A549 (cell line): ENCODE measurements around the gene FRMD1. TPM values are rescaled to one million over a fixed set of nuclear protein-coding genes. Genes with fewer than 3 reads are reported as not detected.

Experiments used
- ATAC-seq, 2 experiments: fragments of 200-7000 bp in 1 of 2; fragments of >200 bp in 1 of 2; cut with Nextera tagmentation in 1 of 2; cut with Tn5 transposase in 1 of 2; 3 replicates each; pipeline versions ENCODE4 v1.8.0 to v1.9.1; 2018 to 2020; ENCODE audit warnings: mild to moderate bottlenecking in 1 of 2, moderate library complexity in 1 of 2
- CTCF ChIA-PET: fragments of 300-600 bp; sonication (Branson Sonifier 250); formaldehyde crosslinking; extraction: SDS; loops from one replicate; lab custom pipeline; 2021; ENCODE audit warnings: antibody characterized with exemption, inconsistent platforms; lab: Yijun Ruan, JAX
- POLR2A ChIA-PET: fragments of 350-600 bp; formaldehyde crosslinking; extraction: SDS; loops from one replicate; lab custom pipeline; 2021; ENCODE audit warnings: antibody characterized with exemption, inconsistent platforms; lab: Yijun Ruan, JAX
- DNase-seq, 2 experiments: peaks; one replicate each; pipeline versions ENCODE4 v3.0.0 to v3.0.0-alpha.2; 2011 to 2016; ENCODE audit warnings: low read depth in 1 of 2, low spot score in 1 of 2
- FAIRE-seq: peaks from 2 replicates; lab custom pipeline; 2011; peaks lifted over from hg19 to GRCh38; lab: Jason Lieb, UNC
- H3K27ac ChIP-seq, 2 experiments: fragments of >200 bp; sonication (Bioruptor Twin); formaldehyde crosslinking; 3 replicates each; pipeline ENCODE4 v1.5.1; 2016 to 2017
- H3K4me1 ChIP-seq: fragments of >200 bp; sonication (Bioruptor Twin); formaldehyde crosslinking; 3 replicates; pipeline ENCODE4 v1.6.1; 2016
- H3K4me2 ChIP-seq: fragments of >200 bp; sonication (Bioruptor Twin); formaldehyde crosslinking; 3 replicates; pipeline ENCODE4 v1.6.1; 2016
- H3K4me3 ChIP-seq: fragments of >200 bp; sonication (Bioruptor Twin); formaldehyde crosslinking; 3 replicates; pipeline ENCODE4 v1.5.1; 2016
- H3K9me3 ChIP-seq: fragments of >200 bp; sonication (Bioruptor Twin); formaldehyde crosslinking; 3 replicates; pipeline ENCODE4 v1.6.1; 2016
- CEBPB ChIP-seq, 2 experiments: fragments of >200 bp in 1 of 2; sonication (Bioruptor Twin) in 1 of 2; formaldehyde crosslinking in 1 of 2; IDR thresholded peaks; 2 replicates each; pipeline ENCODE4 v1.6.1; 2012 to 2016
- CHD4 ChIP-seq: fragments of 200-600 bp; sonication (generic); IDR thresholded peaks from 2 replicates; pipeline ENCODE4 v1.6.1; 2016; ENCODE audit warnings: antibody characterized with exemption, mild to moderate bottlenecking, borderline replicate concordance
- EHMT2 ChIP-seq: fragments of 200-600 bp; sonication (generic); IDR thresholded peaks from 2 replicates; pipeline ENCODE4 v1.6.1; 2016; ENCODE audit warnings: antibody characterized with exemption, low read depth, mild to moderate bottlenecking, moderate library complexity
- FOXS1 ChIP-seq: fragments of 250-450 bp; sonication (Bioruptor Pico); IDR thresholded peaks from 2 replicates; pipeline ENCODE4 v1.5.0; 2020; ENCODE audit warnings: mild to moderate bottlenecking, moderate library complexity
- HOXB13 ChIP-seq: fragments of 250-450 bp; sonication (Bioruptor Pico); IDR thresholded peaks from 2 replicates; pipeline ENCODE4 v1.5.0; 2020; ENCODE audit warnings: low read depth, mild to moderate bottlenecking, moderate library complexity
- HOXB5 ChIP-seq: fragments of 250-450 bp; sonication (Bioruptor Pico); IDR thresholded peaks from 2 replicates; pipeline ENCODE4 v1.5.0; 2020; ENCODE audit warnings: mild to moderate bottlenecking, moderate library complexity
- MAFK ChIP-seq: fragments of 450-650 bp; IDR thresholded peaks from 2 replicates; pipeline ENCODE4 v1.6.1; 2014; ENCODE audit not compliant: partially characterized antibody
- MAZ ChIP-seq: fragments of 150-350 bp; IDR thresholded peaks from 2 replicates; pipeline ENCODE4 v1.6.1; 2014; ENCODE audit warnings: antibody characterized with exemption, low read depth, low read length, borderline replicate concordance
- MYC ChIP-seq: IDR thresholded peaks from 2 replicates; pipeline ENCODE4 v1.6.1; 2012; ENCODE audit warnings: mild to moderate bottlenecking, inconsistent platforms, low read length, improper control_type of control experiment, borderline replicate concordance
- NR3C1 ChIP-seq: fragments of >200 bp; sonication (Bioruptor Twin); formaldehyde crosslinking; IDR thresholded peaks from 3 replicates; pipeline ENCODE4 v1.6.1; 2017
- POLR2A ChIP-seq: IDR thresholded peaks from 2 replicates; pipeline ENCODE4 v1.6.1; 2012; ENCODE audit warnings: mild to moderate bottlenecking, low read length
- POLR2AphosphoS2 ChIP-seq: conservative IDR thresholded peaks from 2 replicates; pipeline ENCODE4 v1.6.1; 2012; ENCODE audit warnings: low read length, improper control_type of control experiment, inconsistent platforms
- ZC3H11A ChIP-seq: fragments of 450-650 bp; IDR thresholded peaks from 2 replicates; pipeline ENCODE4 v1.6.1; 2014; ENCODE audit warnings: antibody characterized with exemption, mild to moderate bottlenecking
- ZFP36 ChIP-seq: fragments of 450-650 bp; IDR thresholded peaks from 2 replicates; pipeline ENCODE4 v1.6.1; 2014; ENCODE audit warnings: borderline replicate concordance; ENCODE audit not compliant: partially characterized antibody
- ZNF302 ChIP-seq: fragments of 250-450 bp; sonication (Bioruptor Pico); IDR thresholded peaks from 2 replicates; pipeline ENCODE4 v1.9.0; 2021; ENCODE audit warnings: inconsistent platforms, mild to moderate bottlenecking, moderate library complexity
- ZSCAN20 ChIP-seq: fragments of 250-450 bp; sonication (Bioruptor Pico); IDR thresholded peaks from 2 replicates; pipeline ENCODE4 v1.8.0; 2022; ENCODE audit warnings: mild to moderate bottlenecking, moderate library complexity
- WGBS: methylation state at CpG from one replicate; pipeline ENCODE4 v1.1.6; 2017; ENCODE audit errors: missing lambda C conversion rate; 5-methylcytosine and 5-hydroxymethylcytosine counted together
- polyA plus RNA-seq, 4 experiments: library from polyadenylated mRNA; depleted of rRNA in 3 of 4; stranded (reverse); fragments of >200 nt; fragmentation: RNase III in 1 of 4; extraction: RNeasy Plus Mini Kit Qiagen cat#74134 plus additional on column Dnase treatment in 1 of 4; gene quantifications; 2 replicates in 3 of 4; 3 replicates in 1 of 4; pipeline ENCODE4 v1.2.3, GENCODE V29; 2011 to 2017
- TF ChIP-seq, protein P1 (sequence below): fragments of 450-650 bp; IDR thresholded peaks from 2 replicates; pipeline ENCODE4 v1.6.1; 2014; ENCODE audit warnings: antibody characterized with exemption
- TF ChIP-seq, protein P2 (sequence below): IDR thresholded peaks from 2 replicates; pipeline ENCODE4 v1.6.1; 2012; ENCODE audit warnings: low read depth, borderline replicate concordance
- TF ChIP-seq, protein P3 (sequence below): fragments of 150-350 bp; IDR thresholded peaks from 2 replicates; pipeline ENCODE4 v1.6.1; 2014; ENCODE audit warnings: low read depth, mild to moderate bottlenecking, low read length
- TF ChIP-seq, protein P4 (sequence below): fragments of 200-600 bp; sonication (generic); IDR thresholded peaks from 2 replicates; pipeline ENCODE4 v1.6.1; 2016; ENCODE audit warnings: antibody characterized with exemption, mild to moderate bottlenecking, moderate library complexity
- TF ChIP-seq, protein P5 (sequence below): fragments of 250-450 bp; sonication (Bioruptor Pico); IDR thresholded peaks from 2 replicates; pipeline ENCODE4 v1.5.0; 2021; ENCODE audit warnings: mild to moderate bottlenecking, moderate library complexity, borderline replicate concordance
- TF ChIP-seq, protein P6 (sequence below): IDR thresholded peaks from 2 replicates; pipeline ENCODE4 v1.6.1; 2012
- TF ChIP-seq, protein P7 (sequence below): IDR thresholded peaks from 2 replicates; pipeline ENCODE4 v1.6.1; 2012

The FRMD1 gene
- polyA plus RNA-seq, 2 of the 4 experiments (the other 2 are of a cell fraction): not detected

DNA sequence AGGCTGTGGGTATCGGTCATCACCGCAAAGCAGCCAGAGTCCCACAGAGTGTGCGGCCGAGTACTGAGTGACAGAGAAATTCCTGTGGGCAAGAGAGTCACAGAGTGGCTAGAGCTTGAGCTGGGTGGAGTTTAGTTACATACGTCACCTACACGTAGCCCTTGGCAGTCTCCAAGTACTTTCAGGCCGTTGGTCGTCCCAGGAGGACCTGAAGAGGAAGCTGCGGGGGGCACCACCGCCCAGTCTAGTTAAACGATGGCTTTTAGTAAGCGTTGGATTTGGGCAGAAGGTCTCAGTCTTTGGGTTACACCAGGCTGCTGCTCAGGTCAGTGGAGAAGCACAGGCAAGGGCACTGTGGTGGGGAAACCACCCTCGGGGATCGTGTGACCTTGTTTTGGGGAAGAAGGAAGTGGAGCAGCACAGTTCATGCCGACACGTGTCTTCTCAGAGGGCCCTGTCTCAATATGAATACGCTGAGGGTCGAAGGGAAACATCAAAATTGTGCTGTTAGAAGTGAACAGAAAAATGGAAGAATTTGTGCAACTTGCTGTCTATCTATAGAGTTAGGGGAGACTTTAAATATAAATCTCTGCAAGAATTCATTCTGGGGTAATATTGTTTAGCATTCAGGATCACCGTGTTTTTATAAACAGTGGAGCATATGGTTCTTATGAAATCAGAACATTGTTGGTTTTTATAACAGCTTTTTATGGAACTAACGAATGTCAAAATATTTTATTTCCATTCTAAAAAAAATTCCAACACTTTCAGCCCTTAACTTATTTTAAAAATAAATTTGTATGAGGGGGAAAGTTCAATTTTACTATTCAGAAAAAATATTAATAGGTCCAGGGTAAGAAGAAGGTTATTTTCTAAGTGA lies 52.9 kb downstream of the FRMD1 start (continued):
- TF ChIP-seq MYC (no peak), ZNF302 (CRISPR knock-in tag) (no peak), FOXS1 (CRISPR knock-in tag) (no peak), POLR2AphosphoS2 (no peak), EHMT2 (no peak), HOXB5 (no peak), POLR2A (no peak)
- TF ChIP-seq, protein P1, sequence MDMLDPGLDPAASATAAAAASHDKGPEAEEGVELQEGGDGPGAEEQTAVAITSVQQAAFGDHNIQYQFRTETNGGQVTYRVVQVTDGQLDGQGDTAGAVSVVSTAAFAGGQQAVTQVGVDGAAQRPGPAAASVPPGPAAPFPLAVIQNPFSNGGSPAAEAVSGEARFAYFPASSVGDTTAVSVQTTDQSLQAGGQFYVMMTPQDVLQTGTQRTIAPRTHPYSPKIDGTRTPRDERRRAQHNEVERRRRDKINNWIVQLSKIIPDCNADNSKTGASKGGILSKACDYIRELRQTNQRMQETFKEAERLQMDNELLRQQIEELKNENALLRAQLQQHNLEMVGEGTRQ: no peak

DNA sequence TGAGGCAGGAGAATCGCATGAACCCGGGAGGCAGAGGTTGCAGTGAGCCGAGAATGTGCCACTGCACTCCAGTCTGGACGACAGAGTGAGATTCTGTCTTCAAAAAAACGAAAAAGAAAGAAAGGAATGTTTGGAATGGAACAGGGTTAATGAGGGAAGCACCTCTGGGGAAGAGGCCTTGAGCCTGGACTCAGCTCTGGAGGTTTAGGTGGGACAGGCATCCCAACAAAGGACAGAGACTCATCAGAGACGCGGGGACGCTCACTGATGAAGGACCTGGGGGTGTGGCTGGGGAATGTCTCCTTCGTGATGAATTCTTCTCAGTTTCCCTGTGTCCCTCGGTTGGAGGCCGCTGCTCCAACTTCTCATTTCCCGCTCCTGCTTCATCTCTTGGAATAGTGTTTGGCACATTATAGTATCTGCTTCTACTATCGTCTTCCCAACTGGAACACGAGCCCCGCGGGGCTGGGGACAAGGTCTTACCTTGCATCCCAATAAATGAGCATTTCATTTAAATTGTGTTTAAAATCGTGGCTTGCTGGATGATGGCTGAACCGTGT lies 54.0 kb downstream of the FRMD1 start:
- Histone ChIP-seq H3K4me3 (no peak overlapping the region), H3K4me1 (peaks cover 7% of the 10 kb centered on the region; the same call in 2 of the 3 replicates), H3K4me2 (no peak overlapping the region), H3K27ac (no peak overlapping the region)
- no peak for ATAC-seq
- FAIRE-seq: no peak
- CTCF ChIA-PET: no interaction called here
- DNase-seq: no peak
- TF ChIP-seq HOXB5 (no peak), ZSCAN20 (CRISPR knock-in tag) (no peak), CEBPB (IDR thresholded peaks at IDR 0.05) (no peak), POLR2AphosphoS2 (no peak), CHD4 (no peak), MYC (no peak), ZFP36 (no peak), HOXB13 (no peak), NR3C1 (no peak), ZC3H11A (no peak), EHMT2 (no peak), MAFK (no peak), MAZ (no peak)
- TF ChIP-seq, protein P2, sequence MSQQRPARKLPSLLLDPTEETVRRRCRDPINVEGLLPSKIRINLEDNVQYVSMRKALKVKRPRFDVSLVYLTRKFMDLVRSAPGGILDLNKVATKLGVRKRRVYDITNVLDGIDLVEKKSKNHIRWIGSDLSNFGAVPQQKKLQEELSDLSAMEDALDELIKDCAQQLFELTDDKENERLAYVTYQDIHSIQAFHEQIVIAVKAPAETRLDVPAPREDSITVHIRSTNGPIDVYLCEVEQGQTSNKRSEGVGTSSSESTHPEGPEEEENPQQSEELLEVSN: no peak
- TF ChIP-seq, protein P3, sequence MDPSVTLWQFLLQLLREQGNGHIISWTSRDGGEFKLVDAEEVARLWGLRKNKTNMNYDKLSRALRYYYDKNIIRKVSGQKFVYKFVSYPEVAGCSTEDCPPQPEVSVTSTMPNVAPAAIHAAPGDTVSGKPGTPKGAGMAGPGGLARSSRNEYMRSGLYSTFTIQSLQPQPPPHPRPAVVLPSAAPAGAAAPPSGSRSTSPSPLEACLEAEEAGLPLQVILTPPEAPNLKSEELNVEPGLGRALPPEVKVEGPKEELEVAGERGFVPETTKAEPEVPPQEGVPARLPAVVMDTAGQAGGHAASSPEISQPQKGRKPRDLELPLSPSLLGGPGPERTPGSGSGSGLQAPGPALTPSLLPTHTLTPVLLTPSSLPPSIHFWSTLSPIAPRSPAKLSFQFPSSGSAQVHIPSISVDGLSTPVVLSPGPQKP: no peak
- TF ChIP-seq, protein P4, sequence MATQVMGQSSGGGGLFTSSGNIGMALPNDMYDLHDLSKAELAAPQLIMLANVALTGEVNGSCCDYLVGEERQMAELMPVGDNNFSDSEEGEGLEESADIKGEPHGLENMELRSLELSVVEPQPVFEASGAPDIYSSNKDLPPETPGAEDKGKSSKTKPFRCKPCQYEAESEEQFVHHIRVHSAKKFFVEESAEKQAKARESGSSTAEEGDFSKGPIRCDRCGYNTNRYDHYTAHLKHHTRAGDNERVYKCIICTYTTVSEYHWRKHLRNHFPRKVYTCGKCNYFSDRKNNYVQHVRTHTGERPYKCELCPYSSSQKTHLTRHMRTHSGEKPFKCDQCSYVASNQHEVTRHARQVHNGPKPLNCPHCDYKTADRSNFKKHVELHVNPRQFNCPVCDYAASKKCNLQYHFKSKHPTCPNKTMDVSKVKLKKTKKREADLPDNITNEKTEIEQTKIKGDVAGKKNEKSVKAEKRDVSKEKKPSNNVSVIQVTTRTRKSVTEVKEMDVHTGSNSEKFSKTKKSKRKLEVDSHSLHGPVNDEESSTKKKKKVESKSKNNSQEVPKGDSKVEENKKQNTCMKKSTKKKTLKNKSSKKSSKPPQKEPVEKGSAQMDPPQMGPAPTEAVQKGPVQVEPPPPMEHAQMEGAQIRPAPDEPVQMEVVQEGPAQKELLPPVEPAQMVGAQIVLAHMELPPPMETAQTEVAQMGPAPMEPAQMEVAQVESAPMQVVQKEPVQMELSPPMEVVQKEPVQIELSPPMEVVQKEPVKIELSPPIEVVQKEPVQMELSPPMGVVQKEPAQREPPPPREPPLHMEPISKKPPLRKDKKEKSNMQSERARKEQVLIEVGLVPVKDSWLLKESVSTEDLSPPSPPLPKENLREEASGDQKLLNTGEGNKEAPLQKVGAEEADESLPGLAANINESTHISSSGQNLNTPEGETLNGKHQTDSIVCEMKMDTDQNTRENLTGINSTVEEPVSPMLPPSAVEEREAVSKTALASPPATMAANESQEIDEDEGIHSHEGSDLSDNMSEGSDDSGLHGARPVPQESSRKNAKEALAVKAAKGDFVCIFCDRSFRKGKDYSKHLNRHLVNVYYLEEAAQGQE: no peak
- TF ChIP-seq, protein P5, sequence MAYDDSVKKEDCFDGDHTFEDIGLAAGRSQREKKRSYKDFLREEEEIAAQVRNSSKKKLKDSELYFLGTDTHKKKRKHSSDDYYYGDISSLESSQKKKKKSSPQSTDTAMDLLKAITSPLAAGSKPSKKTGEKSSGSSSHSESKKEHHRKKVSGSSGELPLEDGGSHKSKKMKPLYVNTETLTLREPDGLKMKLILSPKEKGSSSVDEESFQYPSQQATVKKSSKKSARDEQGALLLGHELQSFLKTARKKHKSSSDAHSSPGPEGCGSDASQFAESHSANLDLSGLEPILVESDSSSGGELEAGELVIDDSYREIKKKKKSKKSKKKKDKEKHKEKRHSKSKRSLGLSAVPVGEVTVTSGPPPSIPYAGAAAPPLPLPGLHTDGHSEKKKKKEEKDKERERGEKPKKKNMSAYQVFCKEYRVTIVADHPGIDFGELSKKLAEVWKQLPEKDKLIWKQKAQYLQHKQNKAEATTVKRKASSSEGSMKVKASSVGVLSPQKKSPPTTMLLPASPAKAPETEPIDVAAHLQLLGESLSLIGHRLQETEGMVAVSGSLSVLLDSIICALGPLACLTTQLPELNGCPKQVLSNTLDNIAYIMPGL: no peak
- TF ChIP-seq, protein P6, sequence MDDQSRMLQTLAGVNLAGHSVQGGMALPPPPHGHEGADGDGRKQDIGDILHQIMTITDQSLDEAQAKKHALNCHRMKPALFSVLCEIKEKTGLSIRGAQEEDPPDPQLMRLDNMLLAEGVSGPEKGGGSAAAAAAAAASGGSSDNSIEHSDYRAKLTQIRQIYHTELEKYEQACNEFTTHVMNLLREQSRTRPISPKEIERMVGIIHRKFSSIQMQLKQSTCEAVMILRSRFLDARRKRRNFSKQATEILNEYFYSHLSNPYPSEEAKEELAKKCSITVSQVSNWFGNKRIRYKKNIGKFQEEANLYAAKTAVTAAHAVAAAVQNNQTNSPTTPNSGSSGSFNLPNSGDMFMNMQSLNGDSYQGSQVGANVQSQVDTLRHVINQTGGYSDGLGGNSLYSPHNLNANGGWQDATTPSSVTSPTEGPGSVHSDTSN: no peak
- TF ChIP-seq, protein P7, sequence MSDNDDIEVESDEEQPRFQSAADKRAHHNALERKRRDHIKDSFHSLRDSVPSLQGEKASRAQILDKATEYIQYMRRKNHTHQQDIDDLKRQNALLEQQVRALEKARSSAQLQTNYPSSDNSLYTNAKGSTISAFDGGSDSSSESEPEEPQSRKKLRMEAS: no peak
- TF ChIP-seq, protein P1: no peak
- TF ChIP-seq, all 56 proteins: peak for 0
- no peaks in the 10 kb centered on the region for H3K9me3 ChIP-seq
- 85% methylated on average over 18 of the region's 18 CpGs for WGBS
- POLR2A ChIA-PET: no interaction called here
